ENCODE data around the gene GNAI2. TPM values are rescaled to one million over a fixed set of nuclear protein-coding genes. Genes with fewer than 3 reads are reported as not detected.

The GNAI2 gene
- total RNA-seq, 1 donor from 2014 or later: 281 TPM

DNA sequence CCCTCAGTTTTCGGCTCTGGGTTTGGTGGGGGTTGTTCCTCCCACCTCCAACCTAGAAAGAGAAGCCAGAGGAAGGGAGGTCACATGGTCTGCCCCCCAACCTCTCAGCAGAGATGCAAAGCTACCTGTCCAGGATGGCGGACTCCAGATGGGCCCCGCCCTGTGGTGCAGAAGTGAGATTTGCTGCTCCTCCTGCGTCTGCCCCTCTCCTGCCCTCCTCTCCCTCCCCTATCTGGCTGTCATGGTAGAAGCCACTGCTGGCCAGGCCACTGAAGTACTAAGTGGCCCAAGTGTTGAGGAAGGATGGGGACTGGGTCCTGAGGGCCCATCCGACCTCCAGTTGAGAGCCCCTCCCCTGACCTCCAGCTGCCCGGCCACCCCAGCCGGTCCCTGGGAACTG, 30.8 kb downstream of the GNAI2 start:
- Mint-ChIP-seq H3K4me1 (no peaks in the 10 kb centered on the region), H3K4me3 (no peak overlapping the region), H3K36me3 (ENCODE audit: low read depth) (no peaks in the 10 kb centered on the region), H3K27ac (no peak overlapping the region), H3K27me3 (peaks cover 16% of the 10 kb centered on the region), H3K9me3 (no peaks in the 10 kb centered on the region)
- no peak for ATAC-seq (ENCODE audit: low read depth)
- CTCF ChIA-PET: interaction anchor here (1.1 to 1.6 kb wide), 2 partner anchors 13 to 20 kb away, joined by 3 read pairs; no protein-coding TSS in a partner anchor
- DNase-seq: no peak
- POLR2A ChIA-PET: interaction anchor here (0.6 kb wide), 1 partner anchor 29 kb away, joined by 3 read pairs; no protein-coding TSS in a partner anchor
- TF ChIP-seq, protein P1, sequence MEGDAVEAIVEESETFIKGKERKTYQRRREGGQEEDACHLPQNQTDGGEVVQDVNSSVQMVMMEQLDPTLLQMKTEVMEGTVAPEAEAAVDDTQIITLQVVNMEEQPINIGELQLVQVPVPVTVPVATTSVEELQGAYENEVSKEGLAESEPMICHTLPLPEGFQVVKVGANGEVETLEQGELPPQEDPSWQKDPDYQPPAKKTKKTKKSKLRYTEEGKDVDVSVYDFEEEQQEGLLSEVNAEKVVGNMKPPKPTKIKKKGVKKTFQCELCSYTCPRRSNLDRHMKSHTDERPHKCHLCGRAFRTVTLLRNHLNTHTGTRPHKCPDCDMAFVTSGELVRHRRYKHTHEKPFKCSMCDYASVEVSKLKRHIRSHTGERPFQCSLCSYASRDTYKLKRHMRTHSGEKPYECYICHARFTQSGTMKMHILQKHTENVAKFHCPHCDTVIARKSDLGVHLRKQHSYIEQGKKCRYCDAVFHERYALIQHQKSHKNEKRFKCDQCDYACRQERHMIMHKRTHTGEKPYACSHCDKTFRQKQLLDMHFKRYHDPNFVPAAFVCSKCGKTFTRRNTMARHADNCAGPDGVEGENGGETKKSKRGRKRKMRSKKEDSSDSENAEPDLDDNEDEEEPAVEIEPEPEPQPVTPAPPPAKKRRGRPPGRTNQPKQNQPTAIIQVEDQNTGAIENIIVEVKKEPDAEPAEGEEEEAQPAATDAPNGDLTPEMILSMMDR (IDR thresholded peaks at IDR 0.05): no peak
- intact Hi-C loops (cut with micrococcal nuclease): no loop called here

DNA sequence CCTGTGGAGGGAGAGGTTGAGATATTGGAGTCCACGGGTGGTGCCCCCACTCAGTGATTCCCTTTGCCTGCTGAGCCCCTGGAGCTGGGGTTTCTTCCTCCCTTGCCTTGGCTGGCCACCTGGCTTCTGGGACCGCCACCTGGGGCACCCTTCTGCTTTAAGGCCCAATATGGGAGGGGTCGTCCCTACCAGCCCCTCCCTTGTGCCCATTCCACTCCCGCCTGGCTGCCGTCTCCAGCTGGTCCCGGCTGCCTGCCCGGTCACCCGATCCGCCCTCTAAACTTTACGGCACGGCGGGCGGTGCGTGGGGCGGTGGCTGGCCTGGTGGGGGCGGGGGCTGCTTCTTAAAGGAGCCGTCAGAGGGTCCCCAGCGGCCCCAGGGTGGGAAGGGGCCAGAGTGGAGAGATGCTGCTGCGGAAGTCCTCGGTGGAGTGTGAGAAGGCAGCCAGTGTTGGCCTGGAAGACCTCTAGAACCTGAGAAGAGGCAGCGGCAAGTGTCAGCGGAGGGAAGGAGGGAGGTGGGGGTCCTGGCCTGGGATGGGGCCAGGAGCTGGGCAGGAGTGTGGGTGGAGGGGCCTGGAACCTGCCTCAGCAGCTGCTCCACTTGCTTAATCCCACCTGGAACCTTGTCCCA, 31.4 kb downstream of the GNAI2 start:
- Mint-ChIP-seq H3K4me1 (no peaks in the 10 kb centered on the region), H3K4me3 (no peak overlapping the region), H3K9me3 (no peaks in the 10 kb centered on the region), H3K27me3 (peaks cover 16% of the 10 kb centered on the region), H3K36me3 (ENCODE audit: low read depth) (no peaks in the 10 kb centered on the region), H3K27ac (no peak overlapping the region)
- DNase-seq (no peak), ATAC-seq (ENCODE audit: low read depth) (no peak)
- TF ChIP-seq, protein P1 (IDR thresholded peaks at IDR 0.05): no peak
- intact Hi-C loops (cut with micrococcal nuclease): no loop called here
- ChIA-PET POLR2A (interaction anchor here (0.6 kb wide), 1 partner anchor 30 kb away, joined by 3 read pairs; no protein-coding TSS in a partner anchor), CTCF (interaction anchor here (1.1 to 1.6 kb wide), 2 partner anchors 12 to 20 kb away, joined by 3 read pairs; no protein-coding TSS in a partner anchor)

DNA sequence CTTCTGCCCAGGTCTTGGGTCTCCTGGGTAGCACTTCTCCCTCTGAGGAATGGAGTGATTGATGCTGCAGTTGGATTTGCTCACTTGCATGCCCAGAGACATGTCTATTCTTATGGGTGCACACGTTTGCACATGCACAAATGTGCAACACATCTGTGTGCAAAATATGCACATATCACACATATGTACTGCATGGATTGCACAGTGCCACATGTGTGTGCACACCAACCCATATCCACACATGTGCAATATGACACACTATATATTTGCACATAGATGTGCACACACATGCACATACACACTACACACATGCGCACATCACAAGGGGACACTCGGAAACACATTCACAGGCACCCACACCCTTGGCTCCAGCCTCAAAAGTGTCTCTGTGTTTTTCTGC, 32.3 kb downstream of the GNAI2 start:
- DNase-seq (no peak), ATAC-seq (ENCODE audit: low read depth) (no peak)
- H3K4me3 Mint-ChIP-seq: no peak overlapping the region
- H3K36me3 Mint-ChIP-seq (ENCODE audit: low read depth): no peaks in the 10 kb centered on the region
- TF ChIP-seq, protein P1 (IDR thresholded peaks at IDR 0.05): no peak
- H3K27me3 Mint-ChIP-seq: peaks cover 21% of the 10 kb centered on the region
- peaks cover 6% of the 10 kb centered on the region for H3K4me1 Mint-ChIP-seq
- H3K27ac Mint-ChIP-seq: no peak overlapping the region
- intact Hi-C loops (cut with micrococcal nuclease): no loop called here
- POLR2A ChIA-PET: no interaction called here
- no peaks in the 10 kb centered on the region for H3K9me3 Mint-ChIP-seq
- CTCF ChIA-PET: interaction anchor here (1.6 kb wide), 1 partner anchor 11 kb away, joined by 3 read pairs; no protein-coding TSS in a partner anchor

DNA sequence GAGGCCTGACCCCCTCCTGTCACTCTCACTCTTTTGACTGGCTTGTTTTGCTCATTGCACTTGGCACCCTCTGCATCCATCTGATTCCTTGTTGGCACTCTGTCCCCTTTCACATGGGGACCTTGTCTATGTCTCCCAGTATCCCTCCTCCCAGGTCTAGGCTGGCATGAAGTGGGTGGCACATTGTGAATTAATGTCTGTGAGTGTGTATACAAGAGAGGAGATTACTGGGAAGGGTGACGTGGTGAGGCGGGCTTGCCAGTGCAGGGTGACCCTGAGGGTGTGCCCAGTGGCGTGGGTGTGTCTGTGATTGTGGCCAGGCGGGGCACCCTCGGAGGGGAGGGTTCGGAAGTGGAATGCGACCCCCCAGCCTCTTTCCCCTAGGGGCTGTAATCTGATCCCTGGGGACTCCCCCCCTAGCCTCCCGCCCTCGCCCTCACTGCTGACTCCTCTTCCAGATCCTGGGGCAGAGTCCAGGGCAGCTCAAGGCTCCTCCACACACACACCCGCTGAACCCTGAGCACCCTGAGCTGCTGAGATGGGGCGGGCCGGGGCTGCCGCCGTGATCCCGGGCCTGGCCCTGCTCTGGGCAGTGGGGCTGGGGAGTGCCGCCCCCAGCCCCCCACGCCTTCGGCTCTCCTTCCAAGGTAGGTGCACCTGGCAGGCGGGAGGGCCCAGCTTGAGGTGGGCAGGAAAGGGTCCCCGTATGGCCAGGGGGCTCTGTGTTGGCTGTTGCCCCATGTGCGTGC, 32.9 kb downstream of the GNAI2 start, which contains the start of gene SEMA3B:
SEMA3B (plus strand) TSS at position 445 of the 749 bp plus-strand sequence; CDS start at position 539, 94 bp downstream.
- CTCF ChIA-PET: no interaction called here
- POLR2A ChIA-PET: no interaction called here
- TF ChIP-seq, protein P1 (IDR thresholded peaks at IDR 0.05): no peak
- intact Hi-C loops (cut with micrococcal nuclease): no loop called here
- H3K27me3 Mint-ChIP-seq: peaks cover 22% of the 10 kb centered on the region
- ATAC-seq (ENCODE audit: low read depth) (no peak), DNase-seq (no peak)
- no peak within 1 kb of the TSS for H3K4me3 Mint-ChIP-seq
- no peaks in the 10 kb centered on the region for H3K36me3 Mint-ChIP-seq (ENCODE audit: low read depth)
- no peak within 1 kb of the TSS for H3K27ac Mint-ChIP-seq
- peaks cover 8% of the 10 kb centered on the region for H3K4me1 Mint-ChIP-seq
- no peaks in the 10 kb centered on the region for H3K9me3 Mint-ChIP-seq

DNA sequence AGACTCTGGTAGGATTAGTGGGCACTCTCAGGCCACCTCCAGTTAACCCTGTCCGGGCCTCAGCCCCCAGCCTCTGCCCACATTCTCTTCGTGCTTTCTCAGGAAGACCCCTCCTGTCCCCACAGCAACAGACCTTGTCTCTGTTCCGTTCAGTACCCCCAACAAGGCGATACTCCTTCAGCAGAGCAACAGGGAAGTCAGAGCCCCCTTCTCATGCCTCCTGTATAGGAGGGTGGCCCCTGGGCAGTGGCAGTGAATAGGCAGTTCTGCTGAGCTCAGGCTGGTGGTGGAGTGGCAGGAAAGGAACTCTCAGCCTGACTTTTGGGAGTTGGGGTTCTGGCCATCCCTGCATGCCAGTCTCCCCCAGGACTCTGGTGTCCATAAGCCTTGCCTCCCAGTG, 33.5 kb downstream of the GNAI2 start:
- TF ChIP-seq, protein P1 (IDR thresholded peaks at IDR 0.05): no peak
- ATAC-seq (ENCODE audit: low read depth): no peak
- Mint-ChIP-seq H3K36me3 (ENCODE audit: low read depth) (no peaks in the 10 kb centered on the region), H3K4me3 (no peak overlapping the region), H3K9me3 (no peaks in the 10 kb centered on the region), H3K27me3 (peaks cover 27% of the 10 kb centered on the region), H3K27ac (no peak overlapping the region), H3K4me1 (peaks cover 13% of the 10 kb centered on the region)
- DNase-seq: no peak
- intact Hi-C loops (cut with micrococcal nuclease): no loop called here
- ChIA-PET POLR2A (no interaction called here), CTCF (no interaction called here)
